Muscle layer of colon (tissue), 2 donors: Measurements from ENCODE around the gene TFDP1.

Source experiments
- H3K27ac ChIP-seq: one replicate; pipeline ENCODE4 v1.7.0; 2013; ENCODE audit warnings: low read depth, mild to moderate bottlenecking, low read length, moderate library complexity
- H3K27me3 ChIP-seq, 2 donors: one replicate each; pipeline ENCODE4 v1.7.0; 2013; ENCODE audit warnings: low read length in 2 of 2, mild to moderate bottlenecking in 2 of 2; ENCODE audit not compliant: insufficient read depth in 2 of 2, control insufficient read depth in 1 of 2
- H3K36me3 ChIP-seq: one replicate; pipeline ENCODE4 v1.7.0; 2013; ENCODE audit warnings: mild to moderate bottlenecking, low read length; ENCODE audit not compliant: insufficient read depth
- H3K4me1 ChIP-seq: one replicate; pipeline ENCODE4 v1.7.0; 2013; ENCODE audit warnings: mild to moderate bottlenecking, low read length; ENCODE audit not compliant: insufficient read depth
- H3K4me3 ChIP-seq, 2 donors: one replicate each; pipeline ENCODE4 v1.7.0; 2013; ENCODE audit warnings: low read length in 2 of 2, low read depth in 1 of 2, mild to moderate bottlenecking in 1 of 2, moderate library complexity in 1 of 2
- H3K9ac ChIP-seq: one replicate; pipeline ENCODE4 v1.7.0; 2013; ENCODE audit warnings: low read length
- H3K9me3 ChIP-seq: one replicate; pipeline ENCODE4 v1.7.0; 2013; ENCODE audit warnings: mild to moderate bottlenecking, low read length
- donor health status: abdominal sarcoma.
- donor health status: Adenocarcinoma of cecum.

TFDP1 gene, protein sequence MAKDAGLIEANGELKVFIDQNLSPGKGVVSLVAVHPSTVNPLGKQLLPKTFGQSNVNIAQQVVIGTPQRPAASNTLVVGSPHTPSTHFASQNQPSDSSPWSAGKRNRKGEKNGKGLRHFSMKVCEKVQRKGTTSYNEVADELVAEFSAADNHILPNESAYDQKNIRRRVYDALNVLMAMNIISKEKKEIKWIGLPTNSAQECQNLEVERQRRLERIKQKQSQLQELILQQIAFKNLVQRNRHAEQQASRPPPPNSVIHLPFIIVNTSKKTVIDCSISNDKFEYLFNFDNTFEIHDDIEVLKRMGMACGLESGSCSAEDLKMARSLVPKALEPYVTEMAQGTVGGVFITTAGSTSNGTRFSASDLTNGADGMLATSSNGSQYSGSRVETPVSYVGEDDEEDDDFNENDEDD

DNA sequence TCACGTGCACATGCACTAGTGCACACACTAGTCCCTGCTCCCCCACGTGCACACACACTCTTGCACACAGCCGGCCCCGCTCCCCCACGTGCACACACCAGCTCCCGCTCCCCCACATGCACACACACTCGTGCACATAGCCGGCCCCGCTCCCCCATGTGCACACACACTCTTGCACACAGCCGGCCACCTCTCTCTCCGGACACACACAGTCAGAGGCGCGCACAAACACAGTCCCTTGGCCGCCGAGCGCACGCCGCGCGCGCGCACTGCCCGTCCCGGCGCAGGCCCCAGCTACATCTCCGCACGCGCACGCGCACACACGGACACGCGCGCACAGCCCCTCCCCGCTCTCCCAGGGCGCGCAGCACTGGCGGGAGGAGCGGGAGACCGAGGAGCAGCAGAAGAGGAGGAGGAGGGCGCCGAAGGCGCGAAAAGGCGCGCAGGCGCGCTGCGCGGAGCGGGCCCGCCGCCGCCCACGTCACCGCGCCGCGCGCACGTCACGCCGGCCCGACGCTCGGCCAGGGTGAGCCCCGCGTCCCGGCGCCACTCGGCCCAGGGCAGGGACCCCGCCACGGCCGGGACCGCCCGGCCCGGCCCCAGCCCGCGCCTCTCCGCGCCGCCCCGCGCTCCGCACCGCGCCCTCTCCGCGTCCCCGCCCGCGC, at the start of gene TFDP1:
TSS of gene TFDP1 (plus strand) at position 549 of the 665 bp plus-strand sequence. CDS start 1,085 bp downstream, outside the sequence.
- Histone ChIP-seq H3K9ac (no peak within 1 kb of the TSS), H3K4me3 (peak within 1 kb of the TSS; percentile 39 to 80), H3K36me3 (peaks cover 7% of the 10 kb centered on the region), H3K27ac (no peak within 1 kb of the TSS), H3K4me1 (peaks cover 7% of the 10 kb centered on the region), H3K27me3 (no peaks in the 10 kb centered on the region), H3K9me3 (no peaks in the 10 kb centered on the region)

DNA sequence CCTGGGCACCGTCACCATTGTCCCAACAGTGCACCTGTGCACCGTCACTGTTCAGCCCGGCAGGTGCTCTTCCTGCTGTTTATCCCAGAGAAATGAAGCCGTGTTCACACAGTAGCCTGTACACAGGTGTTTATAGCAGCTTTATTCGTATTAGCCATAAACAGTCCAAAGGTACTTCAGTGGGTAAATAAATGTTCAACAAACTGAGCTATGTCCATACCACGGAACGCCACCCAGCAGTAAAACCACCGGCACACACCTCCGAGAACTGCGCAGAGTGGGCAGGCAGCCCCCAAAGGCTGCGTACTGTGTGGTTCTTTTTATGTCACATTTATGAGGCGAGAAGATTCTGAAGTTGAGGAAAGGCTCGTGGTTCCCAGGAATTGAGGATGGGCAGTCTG, 49.2 kb upstream of the TFDP1 start:
- Histone ChIP-seq H3K36me3 (peaks cover 26% of the 10 kb centered on the region), H3K27ac (no peak overlapping the region), H3K4me3 (no peak overlapping the region), H3K9ac (no peak overlapping the region), H3K27me3 (no peaks in the 10 kb centered on the region), H3K4me1 (no peaks in the 10 kb centered on the region), H3K9me3 (no peaks in the 10 kb centered on the region)

DNA sequence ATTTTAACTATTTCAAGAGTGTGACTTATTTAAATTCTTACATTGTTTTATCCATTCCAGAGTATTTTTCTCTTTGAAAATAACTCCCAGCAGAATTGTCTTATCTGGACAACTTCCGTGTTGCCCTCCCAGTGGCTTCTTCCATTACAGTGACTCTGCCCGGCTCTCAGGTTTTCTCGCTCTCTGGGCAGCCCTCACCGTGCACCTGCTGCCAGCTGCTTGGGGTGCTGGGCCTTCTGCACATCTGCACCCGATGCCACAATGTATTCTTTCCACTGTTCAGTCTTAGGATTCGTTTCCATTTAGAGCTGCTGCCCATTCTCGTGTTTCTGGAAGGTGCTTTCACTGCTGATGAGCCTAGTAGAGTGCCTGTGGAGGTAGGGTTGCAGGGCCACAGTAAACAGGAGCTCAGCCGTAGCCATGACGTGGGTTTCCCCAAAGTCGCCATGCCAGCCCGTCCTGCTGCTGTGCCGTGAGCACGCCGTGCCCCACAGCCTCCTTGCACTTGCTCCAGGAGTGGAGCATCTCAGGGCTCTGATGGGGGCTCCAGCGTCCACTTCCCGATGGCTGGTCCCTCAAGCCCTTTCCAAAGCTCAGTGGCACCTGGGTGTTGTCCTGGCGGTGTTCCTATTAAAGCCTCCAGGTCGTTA, 48.0 kb upstream of the TFDP1 start:
- peaks cover 26% of the 10 kb centered on the region for H3K36me3 ChIP-seq

DNA sequence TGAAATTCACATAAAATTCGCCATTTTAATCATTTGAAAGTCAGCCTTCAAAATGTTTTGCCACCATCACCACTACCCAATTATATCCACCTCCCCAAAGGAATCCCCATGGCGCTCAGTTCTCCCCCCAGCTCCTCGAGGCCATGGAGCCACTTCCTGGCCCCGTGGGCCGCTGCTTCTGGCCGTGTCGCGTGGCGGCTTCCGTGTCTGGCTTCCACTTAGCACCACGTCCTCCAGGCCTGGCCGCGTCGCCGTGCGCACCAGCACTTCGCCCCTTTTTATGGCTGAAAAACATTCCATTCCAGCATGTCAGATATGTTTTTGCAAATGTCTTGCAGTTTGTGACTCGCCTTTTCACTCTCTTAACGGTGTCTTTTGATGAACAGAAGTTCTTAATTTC, 47.3 kb upstream of the TFDP1 start:
- H3K36me3 ChIP-seq = peaks cover 26% of the 10 kb centered on the region

More for the DNA sequence above, 48.0 kb upstream of the TFDP1 start:
- Histone ChIP-seq H3K9ac (no peak overlapping the region), H3K4me3 (no peak overlapping the region), H3K4me1 (no peaks in the 10 kb centered on the region), H3K27me3 (no peaks in the 10 kb centered on the region), H3K9me3 (no peaks in the 10 kb centered on the region), H3K27ac (no peak overlapping the region)

DNA sequence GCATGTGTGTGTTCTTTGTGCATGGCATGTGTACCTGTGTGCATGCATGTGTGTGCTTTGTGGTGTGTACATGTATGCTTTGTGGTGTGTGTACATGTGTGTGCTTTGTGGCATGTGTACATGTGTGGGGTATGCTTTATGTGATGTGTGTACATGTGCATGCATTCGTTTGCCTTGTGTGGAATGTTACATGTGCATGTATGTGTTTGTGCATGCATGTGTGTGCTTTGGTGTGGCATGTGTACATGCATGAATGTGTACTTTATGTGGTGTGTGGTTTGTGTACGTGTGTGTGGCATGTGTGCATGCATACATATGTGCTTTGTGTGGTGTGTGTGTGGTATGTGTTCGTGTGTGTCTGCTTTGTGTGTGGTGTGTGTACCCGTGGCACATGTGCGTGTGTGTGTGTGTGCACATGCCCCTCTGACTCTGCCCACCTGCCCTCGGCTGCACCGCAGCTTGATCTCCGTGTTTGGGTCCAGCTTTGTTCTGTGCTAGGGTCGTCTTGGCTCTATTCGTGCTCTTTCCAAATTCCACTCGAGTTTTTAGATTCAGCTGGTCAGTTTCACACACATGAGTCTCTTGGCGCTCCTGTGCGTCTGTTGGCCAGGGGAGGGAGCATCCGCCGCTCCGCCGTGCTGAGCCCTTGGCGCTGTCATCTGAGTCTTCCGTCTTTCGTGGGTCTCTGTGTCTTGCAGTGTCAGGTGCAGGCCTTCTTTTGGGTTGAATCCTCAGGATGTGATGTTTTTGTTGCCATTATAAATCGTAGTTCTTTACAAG, 46.5 kb upstream of the TFDP1 start:
- H3K9me3 ChIP-seq = no peaks in the 10 kb centered on the region
- no peak overlapping the region for H3K9ac ChIP-seq
- H3K4me1 ChIP-seq = no peaks in the 10 kb centered on the region
- H3K27ac ChIP-seq = no peak overlapping the region
- no peak overlapping the region for H3K4me3 ChIP-seq
- H3K27me3 ChIP-seq = no peaks in the 10 kb centered on the region
- peaks cover 26% of the 10 kb centered on the region for H3K36me3 ChIP-seq

More for the DNA sequence above, 47.3 kb upstream of the TFDP1 start:
- Histone ChIP-seq H3K9me3 (no peaks in the 10 kb centered on the region), H3K9ac (no peak overlapping the region), H3K27me3 (no peaks in the 10 kb centered on the region), H3K4me3 (no peak overlapping the region), H3K27ac (no peak overlapping the region), H3K4me1 (no peaks in the 10 kb centered on the region)

DNA sequence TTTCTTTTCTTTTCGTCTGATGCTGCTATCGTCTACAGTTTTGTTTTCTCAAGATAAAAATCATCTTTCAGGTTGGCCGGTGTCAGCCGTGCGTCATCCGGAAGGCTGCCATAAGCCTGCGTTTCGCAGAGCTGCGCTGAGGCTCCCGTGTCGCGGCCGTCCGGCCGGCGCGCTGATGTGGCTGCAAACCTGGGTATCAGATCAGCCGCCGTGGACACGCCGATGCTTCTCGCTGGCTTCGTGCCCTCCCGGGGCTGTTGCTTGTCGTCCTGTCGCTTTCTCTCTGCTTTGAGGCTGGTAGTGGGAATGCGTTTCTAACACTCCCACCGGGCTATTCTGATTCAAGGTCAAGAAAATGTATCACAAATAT, 45.9 kb upstream of the TFDP1 start:
- H3K27me3 ChIP-seq = no peaks in the 10 kb centered on the region
- peaks cover 26% of the 10 kb centered on the region for H3K36me3 ChIP-seq
- no peak overlapping the region for H3K4me3 ChIP-seq
- H3K9me3 ChIP-seq = no peaks in the 10 kb centered on the region
- H3K27ac ChIP-seq = no peak overlapping the region
- no peak overlapping the region for H3K9ac ChIP-seq
- H3K4me1 ChIP-seq = no peaks in the 10 kb centered on the region

DNA sequence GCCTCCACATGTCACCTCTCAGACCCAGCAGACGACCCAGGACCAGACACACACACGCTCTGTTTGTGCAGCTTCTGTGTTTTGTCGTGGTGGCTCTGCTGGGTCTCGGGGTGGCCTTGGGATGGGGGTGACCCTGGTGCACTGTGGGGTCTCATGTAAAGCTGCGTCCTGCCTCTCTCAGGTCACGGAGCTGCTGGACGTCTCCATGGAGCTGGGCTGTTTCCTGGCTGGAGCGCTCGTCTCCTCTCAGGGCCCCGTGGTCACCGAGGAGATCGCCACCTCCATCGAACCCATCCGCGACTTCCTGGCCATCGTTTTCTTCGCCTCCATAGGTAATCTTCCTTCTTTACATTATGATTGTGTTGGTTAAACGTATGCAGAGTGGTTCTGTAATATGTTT, 45.4 kb upstream of the TFDP1 start:
- no peak overlapping the region for H3K9ac ChIP-seq
- no peak overlapping the region for H3K27ac ChIP-seq
- no peaks in the 10 kb centered on the region for H3K9me3 ChIP-seq
- peaks cover 26% of the 10 kb centered on the region for H3K36me3 ChIP-seq
- H3K27me3 ChIP-seq = no peaks in the 10 kb centered on the region
- no peak overlapping the region for H3K4me3 ChIP-seq
- no peaks in the 10 kb centered on the region for H3K4me1 ChIP-seq

DNA sequence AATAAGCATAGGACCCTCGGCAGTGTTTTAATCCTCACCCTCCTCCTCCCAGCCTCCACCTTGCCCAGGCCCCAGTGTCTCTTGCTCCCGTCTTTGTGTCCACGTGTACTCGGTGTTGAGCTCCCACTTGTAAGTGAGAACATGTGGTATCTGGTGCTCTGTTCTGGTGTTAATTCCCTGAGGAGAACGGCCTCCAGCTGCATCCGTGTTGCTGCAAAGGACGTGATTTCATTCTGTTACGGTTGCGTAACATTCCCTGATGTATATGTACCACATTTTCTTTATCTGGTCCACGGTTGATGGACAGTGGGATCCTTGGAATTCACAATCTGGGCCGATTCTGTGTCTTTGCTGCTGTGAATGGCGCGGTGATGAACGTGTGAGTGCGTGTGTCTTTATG, 44.7 kb upstream of the TFDP1 start:
- Histone ChIP-seq H3K9me3 (no peaks in the 10 kb centered on the region), H3K27ac (no peak overlapping the region), H3K27me3 (no peaks in the 10 kb centered on the region), H3K4me1 (no peaks in the 10 kb centered on the region), H3K9ac (no peak overlapping the region), H3K4me3 (no peak overlapping the region), H3K36me3 (peaks cover 26% of the 10 kb centered on the region)

DNA sequence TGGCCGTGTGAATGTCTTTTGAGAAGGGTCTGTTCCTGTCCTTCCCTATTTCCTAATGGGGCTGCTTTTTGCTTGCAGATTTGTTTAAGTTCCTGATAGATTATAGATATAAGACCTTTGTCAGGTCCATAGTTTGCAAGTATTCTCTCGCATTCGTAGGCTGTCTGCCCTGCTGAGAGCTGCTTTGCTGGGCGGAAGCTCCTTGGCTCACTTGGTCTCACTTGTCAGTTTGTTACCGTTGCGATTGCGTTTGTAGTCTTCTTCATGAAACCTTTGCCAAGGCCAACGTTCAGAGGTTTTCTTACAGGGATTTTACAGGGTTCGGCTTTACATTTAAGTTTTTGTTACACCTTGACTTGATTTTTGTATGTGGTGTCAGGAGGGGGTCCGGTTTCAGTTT, 44.0 kb upstream of the TFDP1 start:
- Histone ChIP-seq H3K36me3 (peaks cover 23% of the 10 kb centered on the region), H3K4me1 (no peaks in the 10 kb centered on the region), H3K27ac (no peak overlapping the region), H3K9ac (no peak overlapping the region), H3K27me3 (no peaks in the 10 kb centered on the region), H3K4me3 (no peak overlapping the region), H3K9me3 (no peaks in the 10 kb centered on the region)

DNA sequence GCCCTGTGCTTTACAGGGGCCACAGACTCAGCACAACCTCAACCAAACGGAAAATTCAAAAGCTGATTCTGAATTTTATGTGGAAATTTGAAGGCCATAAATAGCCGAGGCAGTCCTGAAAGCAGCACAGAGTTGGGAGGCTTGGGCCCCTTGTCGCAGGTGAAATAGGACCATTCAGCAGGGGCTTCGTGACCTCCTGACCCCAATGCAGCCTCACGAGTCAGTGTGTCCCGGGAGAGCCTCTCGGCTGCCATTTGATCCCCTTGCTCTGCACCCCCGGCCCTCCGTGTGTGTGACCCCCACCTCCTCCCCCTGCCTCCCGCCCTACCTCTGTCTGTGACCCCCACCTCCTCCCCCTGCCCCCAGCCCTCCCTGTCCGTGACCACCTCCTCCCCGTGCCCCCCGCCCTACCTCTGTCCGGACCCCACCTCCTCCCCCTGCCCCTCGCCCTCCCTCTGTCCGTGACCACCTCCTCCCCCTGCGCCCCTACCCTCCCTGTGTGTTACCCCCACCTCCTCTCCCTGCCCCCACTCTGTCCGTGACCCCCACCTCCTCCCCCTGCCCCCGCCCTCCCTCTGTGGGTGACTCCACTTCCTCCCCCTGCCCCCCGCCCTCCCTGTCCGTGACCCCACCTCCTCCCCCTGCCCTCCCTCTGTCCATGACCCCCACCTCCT, 41.7 kb upstream of the TFDP1 start:
- peaks cover 19% of the 10 kb centered on the region for H3K36me3 ChIP-seq

More for the DNA sequence above, 41.7 kb upstream of the TFDP1 start:
- no peaks in the 10 kb centered on the region for H3K9me3 ChIP-seq
- H3K27me3 ChIP-seq = no peaks in the 10 kb centered on the region
- no peak overlapping the region for H3K4me3 ChIP-seq
- H3K9ac ChIP-seq = no peak overlapping the region
- peaks cover 18% of the 10 kb centered on the region for H3K4me1 ChIP-seq
- no peak overlapping the region for H3K27ac ChIP-seq
